HG03342 (cell line): ENCODE results near the gene DACT3.

Experiments used
- ATAC-seq: cut with Tn5 transposase; IDR thresholded peaks from one replicate; pipeline ENCODE4 v1.9.1; 2021; ENCODE audit warnings: mild to moderate bottlenecking, moderate library complexity; ENCODE audit not compliant: unreplicated experiment

Gene DACT3

DNA sequence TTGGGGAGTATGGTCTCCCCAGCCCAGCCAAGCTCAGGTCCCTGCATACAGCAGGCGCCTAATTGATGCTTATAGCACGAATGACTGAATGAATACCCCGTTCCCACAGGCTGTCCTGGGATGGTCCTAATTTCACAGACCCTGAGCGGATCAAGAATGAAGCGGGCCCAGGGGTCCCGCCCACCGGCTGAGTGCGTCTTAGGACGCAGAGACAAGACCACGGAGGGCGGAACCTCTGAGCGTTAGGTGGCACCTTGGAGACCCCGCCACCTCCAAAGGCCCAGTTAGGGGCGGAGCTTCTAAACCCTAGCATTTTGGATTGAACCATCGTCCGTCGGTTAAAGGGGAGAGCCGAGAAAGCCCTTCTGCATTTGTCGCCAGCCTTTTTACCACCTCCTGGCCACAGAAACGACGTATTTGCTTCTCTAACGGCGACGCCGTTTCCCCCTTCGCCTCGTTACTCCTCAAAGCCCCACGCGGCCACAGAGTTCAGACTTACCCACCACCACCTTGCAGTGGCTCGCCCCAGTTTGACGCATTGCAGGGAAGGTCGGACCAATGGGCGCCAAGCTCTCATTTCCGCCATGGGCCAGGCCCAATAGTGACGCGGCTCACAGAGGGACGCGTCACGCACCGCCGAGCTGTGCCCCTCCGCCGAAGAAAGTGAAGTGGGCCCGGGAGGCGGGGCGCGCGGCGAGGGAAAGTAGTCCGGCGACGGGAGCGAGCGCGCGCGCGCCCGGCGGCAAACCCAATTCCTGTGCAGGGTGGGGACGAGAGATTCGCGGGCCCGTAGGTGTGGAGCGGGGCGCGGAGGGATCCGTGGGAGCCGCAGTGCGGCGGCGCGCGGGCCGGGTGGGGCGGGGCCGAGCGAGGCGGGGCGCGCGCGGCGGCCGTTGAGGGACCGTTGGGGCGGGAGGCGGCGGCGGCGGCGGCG is 60.3 kb downstream of the DACT3 start:
- ATAC-seq = peak; percentile 74

DNA sequence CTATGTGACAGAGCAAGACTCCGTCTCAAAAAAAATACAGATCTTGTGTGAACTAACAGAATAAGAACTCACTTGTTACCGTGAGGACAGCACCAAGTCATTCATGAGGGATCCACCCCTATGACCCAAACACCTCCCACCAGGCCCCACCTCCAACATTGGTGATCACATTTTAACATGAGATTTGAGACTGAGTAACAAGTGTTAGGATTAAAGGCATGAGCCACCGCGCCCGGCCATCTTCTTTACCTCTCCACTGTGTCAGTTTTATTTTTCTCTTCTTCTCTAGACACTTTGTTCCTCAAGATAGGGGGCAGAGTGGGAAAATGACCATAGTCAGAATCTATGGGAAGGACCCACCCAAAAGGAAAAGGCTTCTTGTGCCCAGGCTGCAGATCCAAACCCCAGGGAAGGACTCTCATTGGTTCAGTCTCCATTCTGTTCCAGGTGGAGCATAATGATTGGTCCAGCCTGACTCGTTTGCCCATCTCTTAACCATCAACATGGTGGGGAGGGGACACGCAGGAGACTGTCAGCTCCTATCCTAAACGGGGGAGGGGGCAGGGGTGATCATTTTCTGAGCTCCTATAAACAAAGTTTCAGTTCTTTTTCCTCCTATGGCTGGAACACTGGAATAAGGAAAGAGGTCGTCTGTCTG is 61.1 kb downstream of the DACT3 start:
- no peak for ATAC-seq

DNA sequence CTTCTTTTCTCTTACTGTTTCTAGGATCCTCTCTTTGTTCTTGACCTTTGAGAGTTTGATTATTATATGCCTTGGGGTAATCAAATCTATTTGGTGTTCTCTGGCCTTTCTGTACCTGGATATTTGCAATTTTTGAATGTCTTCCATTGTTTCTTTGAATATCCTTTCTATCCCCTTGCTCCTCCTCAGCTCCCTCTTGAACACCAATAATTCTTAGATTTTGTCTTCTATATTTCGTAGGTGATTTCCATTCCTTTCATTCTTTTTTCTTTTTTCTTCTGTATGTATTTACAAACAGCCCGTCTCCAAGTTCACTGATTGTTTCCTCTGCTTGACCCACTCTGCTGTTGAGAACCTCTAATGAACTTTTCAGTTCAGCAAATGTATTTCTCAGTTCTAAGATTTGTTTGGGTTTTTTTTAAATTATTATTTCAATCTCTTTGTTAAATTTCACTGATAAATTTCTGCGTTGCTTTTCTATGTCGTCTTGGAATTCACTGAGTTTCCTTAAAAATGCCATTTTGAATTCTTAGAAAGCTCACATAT is 62.5 kb downstream of the DACT3 start:
- no peak for ATAC-seq
